Measurements from ENCODE around the gene HOXA13. TPM values are rescaled to one million over a fixed set of nuclear protein-coding genes. Genes with fewer than 3 reads are reported as not detected.

HOXA13 gene
- total and polyA plus RNA-seq, 4 donors, result not detected

DNA sequence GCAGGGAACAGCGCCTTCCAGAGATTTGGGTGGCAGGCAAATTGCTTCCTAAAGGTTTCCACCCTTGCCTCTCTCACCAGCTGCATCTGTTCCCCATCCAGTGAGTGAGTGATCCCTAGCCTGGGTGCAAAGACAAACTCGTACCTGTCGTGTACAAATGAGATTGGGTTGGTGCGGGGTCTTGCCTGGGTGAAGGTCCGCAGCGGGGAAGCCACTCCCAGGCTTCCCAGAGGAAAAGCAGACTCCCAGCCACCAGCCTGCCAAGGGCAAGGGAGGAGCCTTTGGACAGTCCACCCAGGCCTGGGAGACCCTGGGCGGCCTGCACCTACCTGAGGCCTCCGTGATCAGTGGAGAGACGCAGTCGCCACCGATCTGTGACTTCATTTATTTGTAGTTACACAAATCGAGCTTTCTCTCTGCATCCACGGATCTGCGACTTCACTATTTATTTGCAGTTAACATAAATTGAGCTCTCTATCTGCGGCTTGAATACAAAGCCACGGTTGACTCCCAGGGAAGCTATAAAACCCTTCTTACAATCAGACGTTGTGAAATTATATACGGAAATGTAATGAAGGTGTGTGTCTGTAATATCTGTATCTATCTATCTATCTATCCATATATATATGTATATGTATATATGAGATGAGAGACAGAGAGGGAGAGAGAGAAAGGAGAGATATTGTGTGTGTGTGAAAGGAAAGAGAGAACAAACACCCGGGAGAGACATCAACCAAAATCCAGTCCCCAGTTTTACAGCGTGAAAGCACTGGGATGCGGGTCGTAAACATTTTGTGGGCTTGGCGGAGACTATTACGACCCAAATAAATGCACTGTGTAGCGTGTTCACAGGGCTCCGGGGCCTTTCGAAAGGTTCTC, 40.4 kb downstream of the HOXA13 start:
- H3K9ac ChIP-seq (ENCODE audit: insufficient read depth in 1 of 2, low read length in 2 of 2), result no peak overlapping the region
- DNase-seq, result no peak
- H3K27ac ChIP-seq (ENCODE audit: low read depth in 1 of 2, low read length in 1 of 2), result no peak overlapping the region
- H3K36me3 ChIP-seq (ENCODE audit: control insufficient read depth in 4 of 4, insufficient read depth in 4 of 4, low read length in 4 of 4), result no peaks in the 10 kb centered on the region
- peaks cover 0 to 92% (median 69%) of the 10 kb centered on the region in 3 donors for H3K27me3 ChIP-seq (ENCODE audit: control insufficient read depth in 3 of 3, insufficient read depth in 3 of 3, low read length in 2 of 3)
- 38 to 60% methylated on average over 27 of the region's 27 CpGs for WGBS, 2 donors
- H3K9me3 ChIP-seq (ENCODE audit: control insufficient read depth in 4 of 4, insufficient read depth in 3 of 4, low read length in 3 of 4), result no peaks in the 10 kb centered on the region
- H3K4me1 ChIP-seq (ENCODE audit: control insufficient read depth in 5 of 5, insufficient read depth in 5 of 5, low read length in 5 of 5), result peaks cover 0 to 19% (median 3%) of the 10 kb centered on the region in 5 donors
- no peak for TF ChIP-seq CTCF (IDR thresholded peaks at IDR 0.05; ENCODE audit: control extremely low read depth, extremely low read depth)
- no peak overlapping the region for H3K4me3 ChIP-seq
- no peak for ATAC-seq (ENCODE audit: insufficient read depth, low FRiP score)

GRCh38 chr7:27158436-27159265, 41.2 kb downstream of the HOXA13 start:
- 25 to 50% methylated on average over 35 of the region's 35 CpGs for WGBS, 2 donors
- Histone ChIP-seq H3K9me3 (ENCODE audit: control insufficient read depth in 4 of 4, insufficient read depth in 3 of 4, low read length in 3 of 4) (no peaks in the 10 kb centered on the region), H3K27ac (ENCODE audit: low read depth in 1 of 2, low read length in 1 of 2) (no peak overlapping the region), H3K4me1 (ENCODE audit: control insufficient read depth in 5 of 5, insufficient read depth in 5 of 5, low read length in 5 of 5) (peaks cover 0 to 21% (median 3%) of the 10 kb centered on the region in 5 donors), H3K36me3 (ENCODE audit: control insufficient read depth in 4 of 4, insufficient read depth in 4 of 4, low read length in 4 of 4) (no peaks in the 10 kb centered on the region), H3K4me3 (no peak overlapping the region), H3K27me3 (ENCODE audit: control insufficient read depth in 3 of 3, insufficient read depth in 3 of 3, low read length in 2 of 3) (peaks cover 0 to 92% (median 69%) of the 10 kb centered on the region in 3 donors), H3K9ac (ENCODE audit: insufficient read depth in 1 of 2, low read length in 2 of 2) (no peak overlapping the region)
- TF ChIP-seq CTCF (IDR thresholded peaks at IDR 0.05; ENCODE audit: control extremely low read depth, extremely low read depth), result no peak
- DNase-seq (peak in 1 of 3 donors; percentile 34), ATAC-seq (ENCODE audit: insufficient read depth, low FRiP score) (no peak)

GRCh38 chr7:27157702-27158431, 42.0 kb downstream of the HOXA13 start:
- H3K27ac ChIP-seq (ENCODE audit: low read depth in 1 of 2, low read length in 1 of 2), result no peak overlapping the region
- no peak overlapping the region for H3K4me3 ChIP-seq
- DNase-seq (no peak), ATAC-seq (ENCODE audit: insufficient read depth, low FRiP score) (no peak)
- H3K27me3 ChIP-seq (ENCODE audit: control insufficient read depth in 3 of 3, insufficient read depth in 3 of 3, low read length in 2 of 3), result peaks cover 0 to 92% (median 69%) of the 10 kb centered on the region in 3 donors
- H3K9me3 ChIP-seq (ENCODE audit: control insufficient read depth in 4 of 4, insufficient read depth in 3 of 4, low read length in 3 of 4), result no peaks in the 10 kb centered on the region
- H3K4me1 ChIP-seq (ENCODE audit: control insufficient read depth in 5 of 5, insufficient read depth in 5 of 5, low read length in 5 of 5), result peaks cover 0 to 28% (median 4%) of the 10 kb centered on the region in 5 donors
- H3K36me3 ChIP-seq (ENCODE audit: control insufficient read depth in 4 of 4, insufficient read depth in 4 of 4, low read length in 4 of 4), result no peaks in the 10 kb centered on the region
- no peak overlapping the region for H3K9ac ChIP-seq (ENCODE audit: insufficient read depth in 1 of 2, low read length in 2 of 2)
- TF ChIP-seq CTCF (IDR thresholded peaks at IDR 0.05; ENCODE audit: control extremely low read depth, extremely low read depth), result no peak
- WGBS, 2 donors, result 12 to 42% methylated on average over 30 of the region's 30 CpGs

Data from lung (tissue), 12 donors.